DMS153 treated with DMSO at 0.1 percent for 48 hours (cell line): ENCODE results near the gene PRCD.
"Not testable (repeated sequence)": the region's sequence is repeated elsewhere in the genome, so short reads cannot be mapped to it uniquely, and the experiment has no call there.

Experiments
- DNase-seq: peaks from one replicate; lab custom pipeline; 2025; ENCODE audit not compliant: unreplicated experiment; lab: John Stamatoyannopoulos, UW

PRCD gene

GRCh38 chr17:76551685-76552084, 11.8 kb downstream of the PRCD start:
- no peak for DNase-seq

DNA sequence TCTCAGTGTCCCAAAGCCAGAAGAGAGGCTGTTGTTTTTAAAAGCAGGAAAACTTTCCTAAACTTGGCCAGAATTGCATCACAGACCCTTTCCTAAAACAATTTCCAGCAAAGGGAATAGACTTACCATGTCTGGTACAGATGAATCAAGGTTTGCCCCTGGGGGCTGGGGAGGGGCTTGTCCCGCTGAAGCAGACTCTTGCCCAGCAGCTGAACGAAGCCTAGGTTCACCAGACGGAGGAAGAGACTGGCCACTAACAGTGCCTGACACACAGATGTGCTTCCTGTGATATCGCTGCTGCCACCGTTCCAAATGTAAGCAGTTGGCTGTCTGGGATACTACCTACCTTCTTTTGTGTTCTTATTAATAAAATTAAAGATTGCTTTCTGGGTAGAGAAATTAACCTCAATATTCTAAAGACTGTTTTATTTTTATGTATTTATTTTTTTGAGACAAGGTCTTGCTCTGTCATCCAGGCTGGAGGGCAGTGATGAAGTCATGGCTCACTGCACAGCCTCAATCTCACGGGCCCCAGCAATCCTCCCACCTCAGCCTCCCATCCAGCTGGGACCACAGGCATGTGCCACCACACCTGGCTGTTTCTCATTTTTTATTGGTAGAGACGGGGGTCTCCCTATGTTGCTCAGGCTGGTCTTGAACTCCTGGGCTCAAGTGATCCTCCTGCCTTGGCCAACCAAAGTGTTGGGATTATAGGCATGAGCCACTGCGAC, 13.5 kb downstream of the PRCD start:
- DNase-seq: no peak

DNA sequence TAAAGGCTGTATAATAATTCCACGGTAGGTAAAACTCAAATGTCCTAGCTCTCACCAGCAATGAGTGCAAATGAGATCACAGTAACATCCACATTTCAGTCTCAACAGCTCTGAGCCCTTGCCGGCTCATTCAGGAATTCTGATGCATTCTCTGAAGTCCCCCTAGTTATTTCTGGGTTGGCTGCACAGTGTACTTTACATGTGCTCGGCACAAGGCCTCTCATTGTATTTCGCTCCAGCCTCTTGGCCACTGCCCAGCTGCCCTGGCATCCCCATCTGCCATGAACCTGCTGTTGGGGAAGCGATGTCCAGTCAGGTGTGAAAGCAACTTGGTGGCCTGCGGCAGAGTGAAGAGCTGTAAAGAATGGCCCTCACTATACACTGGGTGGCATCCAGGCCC, 14.3 kb downstream of the PRCD start:
- no peak for DNase-seq

GRCh38 chr17:76556765-76557367, 17.0 kb downstream of the PRCD start:
- DNase-seq: no peak

GRCh38 chr17:76557368-76558197, 17.7 kb downstream of the PRCD start:
- peak; percentile 89 for DNase-seq

DNA sequence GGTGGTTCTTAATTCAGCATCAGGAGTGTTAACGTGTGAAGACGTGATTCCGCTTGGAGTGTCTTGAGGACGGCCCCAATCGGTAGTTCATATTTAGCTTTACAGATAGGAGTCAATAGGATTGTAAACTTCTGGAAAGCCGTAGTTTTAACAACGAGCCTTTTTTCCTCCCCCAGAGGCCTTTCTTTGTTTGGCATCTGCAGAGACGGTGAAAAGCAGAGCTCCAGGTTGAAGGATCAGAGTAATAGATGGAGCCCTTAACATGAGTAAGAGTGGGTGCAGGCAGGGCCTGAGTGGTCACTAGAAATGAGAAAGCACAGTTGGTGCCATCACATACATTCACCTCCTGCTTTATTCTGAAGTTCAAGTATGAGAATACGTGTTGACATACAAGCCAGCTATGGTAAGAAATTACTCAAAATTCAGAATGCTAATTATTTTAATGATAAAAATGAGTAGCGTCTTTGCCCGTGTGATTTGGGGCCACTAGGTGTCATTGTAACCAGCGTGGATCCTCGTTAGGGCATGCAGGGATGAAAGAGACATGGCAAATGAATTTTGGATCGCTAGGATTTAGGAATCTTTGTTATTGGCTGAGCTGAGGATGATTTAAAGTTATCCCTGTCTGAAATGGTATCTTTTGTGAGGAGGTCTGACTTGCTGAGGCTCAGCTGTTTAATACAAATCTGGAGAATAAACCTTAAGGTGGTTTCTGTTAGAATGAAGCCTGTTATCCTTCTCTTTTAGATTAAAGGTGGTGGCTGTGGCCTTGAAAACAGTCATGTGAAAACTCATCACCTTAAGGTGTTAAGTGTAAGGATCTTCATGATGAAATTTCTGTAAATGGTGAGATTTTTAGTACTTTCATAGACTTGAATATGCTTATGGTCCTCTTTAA, 18.6 kb downstream of the PRCD start:
- DNase-seq: no peak

GRCh38 chr17:76559460-76559859, 19.6 kb downstream of the PRCD start:
- DNase-seq: not testable (repeated sequence)

- no peak for DNase-seq
Measured at GRCh38 chr17:76560036-76560876, 20.4 kb downstream of the PRCD start.

- DNase-seq: no peak
Measured at GRCh38 chr17:76560877-76561221, 21.0 kb downstream of the PRCD start.

DNA sequence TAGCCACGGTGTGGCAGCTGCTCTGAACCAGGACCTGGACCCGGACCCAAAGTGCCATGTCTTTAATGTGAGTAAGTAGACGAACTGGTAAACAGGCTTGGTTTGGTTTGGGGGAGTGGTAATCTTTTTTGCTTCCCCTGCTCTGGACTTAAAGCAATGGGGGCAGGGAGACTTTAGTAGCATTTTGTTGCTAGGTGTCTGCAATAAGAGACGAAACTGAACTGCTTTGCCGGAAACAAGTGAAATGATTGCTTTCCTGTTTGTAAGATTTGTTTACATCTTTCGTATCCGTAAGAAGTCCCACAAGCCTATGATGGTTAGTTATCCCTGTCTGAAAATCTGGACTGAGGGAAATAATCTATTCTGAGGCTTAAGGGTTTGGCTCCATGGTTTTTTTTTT, 21.5 kb downstream of the PRCD start:
- no peak for DNase-seq

- DNase-seq: no peak
Measured at GRCh38 chr17:76561799-76562268, 22.0 kb downstream of the PRCD start.

DNA sequence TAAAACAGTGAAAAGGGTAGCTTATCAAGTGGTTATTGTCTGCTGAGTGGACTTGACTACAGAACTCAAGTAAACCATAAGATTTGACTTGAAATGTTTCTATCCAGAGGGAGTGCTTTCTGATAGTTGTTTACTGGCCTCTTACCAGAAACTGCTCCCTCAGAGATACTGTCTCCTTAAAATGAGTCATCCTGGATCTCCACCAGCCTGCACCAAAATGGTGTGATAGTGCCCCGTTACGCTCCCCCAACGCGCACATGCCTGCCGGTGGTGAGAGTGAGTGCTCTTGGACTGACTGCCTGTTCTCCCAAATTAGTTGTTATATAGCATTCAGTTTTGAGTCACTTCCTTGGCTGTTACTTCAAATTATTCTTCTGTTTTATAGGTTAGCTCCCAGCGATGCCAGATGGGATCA, 22.9 kb downstream of the PRCD start:
- DNase-seq: no peak

DNA sequence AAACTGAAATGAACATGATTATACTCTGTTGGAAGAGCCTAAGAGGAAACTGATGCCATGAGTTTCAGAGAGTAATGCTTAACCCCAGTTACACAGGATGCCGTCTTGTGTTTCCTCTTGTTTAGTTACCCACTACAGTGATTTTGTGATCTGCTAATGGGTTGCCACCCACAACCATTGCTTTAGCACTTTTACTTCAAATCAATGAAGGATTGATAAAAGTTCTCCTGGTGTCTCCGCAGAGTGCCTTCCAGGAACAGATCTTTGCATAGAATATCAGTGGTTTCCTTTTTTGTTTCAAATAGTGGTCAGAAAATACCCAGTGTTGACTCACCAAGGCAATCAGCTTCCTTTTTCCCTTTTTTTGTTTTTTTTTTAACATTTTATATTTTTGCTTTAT, 23.5 kb downstream of the PRCD start:
- not testable (repeated sequence) for DNase-seq

- DNase-seq: not testable (repeated sequence)
Measured at GRCh38 chr17:76564991-76565727, 25.3 kb downstream of the PRCD start.

DNA sequence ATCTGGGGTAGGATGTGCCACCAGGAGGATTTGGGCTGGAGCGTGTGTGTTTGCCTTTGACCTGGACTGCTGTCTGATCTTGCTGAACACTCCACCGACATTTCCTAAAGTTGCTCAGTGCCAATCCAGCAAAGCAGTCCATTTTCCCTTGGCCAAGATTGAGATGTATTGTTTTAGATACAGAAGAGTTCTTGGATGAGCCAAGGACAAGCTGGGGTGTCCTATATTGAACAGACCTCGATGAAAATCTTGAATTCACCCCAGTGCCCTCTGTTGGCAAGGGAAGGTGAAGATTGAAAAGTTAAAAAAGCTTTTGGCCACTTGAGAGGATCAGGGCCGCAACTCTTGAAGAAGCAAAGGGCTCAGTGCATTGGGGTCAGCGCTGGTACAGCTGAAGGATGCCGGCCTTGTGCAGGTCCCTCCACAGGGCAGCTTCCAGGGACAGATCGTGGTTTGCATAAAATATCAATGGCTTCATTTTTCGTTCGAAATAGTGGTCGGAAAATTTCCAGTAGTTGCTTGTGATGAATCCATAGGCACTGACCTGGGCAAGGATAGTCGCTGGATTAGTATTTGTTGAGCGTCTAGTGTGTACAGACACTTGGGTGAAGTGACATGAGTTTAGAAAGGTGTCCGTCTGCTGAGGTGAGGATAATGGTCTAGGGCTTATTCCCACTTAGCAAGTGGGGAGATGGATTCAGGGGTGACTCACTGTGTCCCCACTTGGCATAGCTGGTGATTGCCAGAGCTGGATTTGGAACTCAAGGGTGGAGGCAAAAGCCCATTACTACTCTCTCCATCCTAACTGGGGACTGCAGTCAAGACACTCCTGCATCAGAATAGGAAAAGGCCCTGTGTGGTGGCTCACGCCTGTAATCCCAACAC, 26.1 kb downstream of the PRCD start:
- DNase-seq: no peak

DNA sequence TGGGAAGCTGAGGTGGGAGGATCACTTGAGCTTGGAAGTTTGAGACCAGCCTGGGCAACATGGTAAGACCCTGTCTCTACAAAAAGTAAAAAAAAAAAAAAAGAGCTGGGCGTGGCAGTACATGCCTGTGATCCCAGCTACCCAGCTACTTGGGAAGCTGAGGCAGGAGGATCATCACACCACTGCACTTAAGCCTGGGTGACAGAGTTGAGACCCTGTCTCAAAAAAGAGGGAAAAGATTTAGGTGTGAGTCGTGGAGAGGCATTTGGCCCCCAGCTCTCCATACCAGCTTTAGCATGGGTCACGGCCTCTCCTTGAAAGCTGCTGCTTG, 26.7 kb downstream of the PRCD start:
- DNase-seq: no peak

DNA sequence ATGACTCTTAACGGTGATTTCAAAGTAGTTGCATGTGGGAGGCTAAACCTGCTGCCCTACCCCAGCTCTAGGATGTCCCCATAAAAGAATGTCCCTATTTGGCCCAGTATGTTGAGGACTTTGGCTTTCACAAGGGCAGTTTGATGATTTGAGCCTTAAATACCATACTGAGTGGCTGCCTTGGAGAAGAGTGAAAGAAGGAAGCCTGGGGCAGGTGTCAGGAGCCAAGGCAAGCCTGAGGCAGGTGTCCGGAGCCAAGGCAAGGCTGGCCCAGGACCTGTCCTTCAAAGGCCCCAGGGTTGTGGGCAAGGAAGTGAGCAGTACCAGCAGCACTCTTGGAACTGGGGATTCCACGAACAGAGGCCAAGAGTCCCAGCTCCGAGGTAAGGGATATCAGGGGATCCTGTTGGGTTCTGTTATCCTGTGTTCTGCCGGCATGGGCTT, 27.2 kb downstream of the PRCD start:
- no peak for DNase-seq

- no peak for DNase-seq
Measured at GRCh38 chr17:76567634-76568432, 28.0 kb downstream of the PRCD start.
